MCF 10A (cell line): Measurements from ENCODE around the gene GFRAL. TPM values are rescaled to one million over a fixed set of nuclear protein-coding genes. Genes with fewer than 3 reads are reported as not detected.

Experiments
- Bru-seq: library from RNA; stranded (reverse); fragments of 400-500 nt; gene quantifications from one replicate; lab custom pipeline; 2021; lab: Mats Ljungman, UMichigan
- BruChase-seq, 2 experiments: library from RNA; stranded (reverse); fragments of 400-500 nt; gene quantifications; one replicate each; lab custom pipeline; 2021; lab: Mats Ljungman, UMichigan
- BruUV-seq: library from RNA; stranded (reverse); fragments of 400-500 nt; replicated peaks from 2 replicates; lab custom pipeline; 2021; lab: Mats Ljungman, UMichigan
- CTCF ChIA-PET: fragments of 300-600 bp; sonication (Branson Sonifier 250); formaldehyde crosslinking; extraction: SDS; loops from one replicate; lab custom pipeline; 2021; ENCODE audit warnings: antibody characterized with exemption, inconsistent platforms; lab: Yijun Ruan, JAX
- POLR2A ChIA-PET: fragments of 300-600, 350-650 bp; sonication (Branson Sonifier 250); formaldehyde crosslinking; extraction: SDS; loops from one replicate; lab custom pipeline; 2020; ENCODE audit warnings: antibody characterized with exemption, inconsistent platforms; lab: Yijun Ruan, JAX
- DNase-seq: peaks from one replicate; pipeline ENCODE4 v3.0.0-alpha.2; 2018; ENCODE audit not compliant: unreplicated experiment
- H3K27ac Mint-ChIP-seq: one replicate; pipeline ENCODE4 v1.8.0; 2022; ENCODE audit warnings: mild to moderate bottlenecking, low read depth, mixed read lengths; ENCODE audit not compliant: unreplicated experiment
- H3K27me3 Mint-ChIP-seq: one replicate; pipeline ENCODE4 v1.8.0; 2022; ENCODE audit warnings: mixed read lengths; ENCODE audit not compliant: insufficient read depth, unreplicated experiment
- H3K36me3 Mint-ChIP-seq: one replicate; pipeline ENCODE4 v1.8.0; 2022; ENCODE audit warnings: mild to moderate bottlenecking, moderate library complexity, mixed read lengths; ENCODE audit not compliant: insufficient read depth, unreplicated experiment
- H3K4me1 Mint-ChIP-seq: one replicate; pipeline ENCODE4 v1.8.0; 2022; ENCODE audit warnings: mixed read lengths; ENCODE audit not compliant: insufficient read depth, unreplicated experiment
- H3K4me3 Mint-ChIP-seq: one replicate; pipeline ENCODE4 v1.8.0; 2022; ENCODE audit warnings: mild to moderate bottlenecking, moderate library complexity, mixed read lengths; ENCODE audit not compliant: unreplicated experiment
- H3K9me3 Mint-ChIP-seq: one replicate; pipeline ENCODE4 v1.8.0; 2022; ENCODE audit warnings: mixed read lengths; ENCODE audit not compliant: unreplicated experiment
- intact Hi-C: fragments of 100-400 bp; cut with micrococcal nuclease; formaldehyde crosslinking; loops from 2 replicates; pipeline ENCODE4 v1.14.1; 2022
- long read RNA-seq: library from polyadenylated mRNA; stranded (forward); transcript quantifications from one replicate; pipeline ENCODE4 v2.0.0, GENCODE V29; 2022
- total RNA-seq: library from RNA; stranded (reverse); gene quantifications from 2 replicates; pipeline ENCODE4 v1.2.3, GENCODE V29; 2022
- TF ChIP-seq, protein P1 (sequence below): fragments of 200-600 bp; IDR thresholded peaks from one replicate; pipeline ENCODE4 v1.8.0; 2022; ENCODE audit warnings: antibody characterized with exemption, mild to moderate bottlenecking; ENCODE audit not compliant: unreplicated experiment

GFRAL gene, protein sequence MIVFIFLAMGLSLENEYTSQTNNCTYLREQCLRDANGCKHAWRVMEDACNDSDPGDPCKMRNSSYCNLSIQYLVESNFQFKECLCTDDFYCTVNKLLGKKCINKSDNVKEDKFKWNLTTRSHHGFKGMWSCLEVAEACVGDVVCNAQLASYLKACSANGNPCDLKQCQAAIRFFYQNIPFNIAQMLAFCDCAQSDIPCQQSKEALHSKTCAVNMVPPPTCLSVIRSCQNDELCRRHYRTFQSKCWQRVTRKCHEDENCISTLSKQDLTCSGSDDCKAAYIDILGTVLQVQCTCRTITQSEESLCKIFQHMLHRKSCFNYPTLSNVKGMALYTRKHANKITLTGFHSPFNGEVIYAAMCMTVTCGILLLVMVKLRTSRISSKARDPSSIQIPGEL
- not detected in 2 replicates for total RNA-seq
- Bru-seq, nascent RNA: percentile 1 among the genes with signal in this experiment
- percentile 6 among the genes with signal in this experiment for BruChase-seq, experiment 1, labeled RNA remaining after a 6-hour chase
- percentile 1 among the genes with signal in this experiment for BruChase-seq, experiment 2, labeled RNA remaining after a 2-hour chase
- long read RNA-seq: 0 reads

DNA sequence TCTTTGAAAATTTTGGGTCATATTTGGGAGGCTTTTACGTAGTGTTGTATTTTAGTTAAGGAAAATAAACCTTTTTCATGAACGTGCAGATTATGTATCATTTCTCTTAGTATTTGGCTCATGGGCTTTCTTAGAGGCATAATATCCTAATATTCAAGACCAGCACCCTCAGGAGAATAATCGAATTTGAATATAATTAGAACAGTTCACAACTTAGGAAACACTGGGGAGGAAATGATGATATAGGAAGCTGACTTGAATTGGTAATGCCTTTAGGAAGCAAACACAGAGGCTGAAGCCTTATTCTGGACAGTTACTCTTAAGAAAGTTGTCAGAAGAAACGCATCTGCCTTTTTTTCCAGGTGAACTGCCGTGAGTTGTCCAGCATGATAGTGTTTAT, at the start of gene GFRAL:
GFRAL (plus strand) TSS at position 301 of the 400 bp plus-strand sequence; CDS start at position 387, 86 bp downstream.
- TF ChIP-seq, protein P1, sequence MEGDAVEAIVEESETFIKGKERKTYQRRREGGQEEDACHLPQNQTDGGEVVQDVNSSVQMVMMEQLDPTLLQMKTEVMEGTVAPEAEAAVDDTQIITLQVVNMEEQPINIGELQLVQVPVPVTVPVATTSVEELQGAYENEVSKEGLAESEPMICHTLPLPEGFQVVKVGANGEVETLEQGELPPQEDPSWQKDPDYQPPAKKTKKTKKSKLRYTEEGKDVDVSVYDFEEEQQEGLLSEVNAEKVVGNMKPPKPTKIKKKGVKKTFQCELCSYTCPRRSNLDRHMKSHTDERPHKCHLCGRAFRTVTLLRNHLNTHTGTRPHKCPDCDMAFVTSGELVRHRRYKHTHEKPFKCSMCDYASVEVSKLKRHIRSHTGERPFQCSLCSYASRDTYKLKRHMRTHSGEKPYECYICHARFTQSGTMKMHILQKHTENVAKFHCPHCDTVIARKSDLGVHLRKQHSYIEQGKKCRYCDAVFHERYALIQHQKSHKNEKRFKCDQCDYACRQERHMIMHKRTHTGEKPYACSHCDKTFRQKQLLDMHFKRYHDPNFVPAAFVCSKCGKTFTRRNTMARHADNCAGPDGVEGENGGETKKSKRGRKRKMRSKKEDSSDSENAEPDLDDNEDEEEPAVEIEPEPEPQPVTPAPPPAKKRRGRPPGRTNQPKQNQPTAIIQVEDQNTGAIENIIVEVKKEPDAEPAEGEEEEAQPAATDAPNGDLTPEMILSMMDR: no peak
- POLR2A ChIA-PET: interaction anchor here (1.2 kb wide), 1 partner anchor 11 kb away, joined by 3 read pairs; no protein-coding TSS in a partner anchor
- H3K4me1 Mint-ChIP-seq: no peaks in the 10 kb centered on the region
- no peak for DNase-seq
- CTCF ChIA-PET: interaction anchor here (0.7 kb wide), 1 partner anchor 526 kb away, joined by 3 read pairs; no protein-coding TSS in a partner anchor
- H3K9me3 Mint-ChIP-seq: no peaks in the 10 kb centered on the region
- intact Hi-C loops: no loop called here
- H3K27me3 Mint-ChIP-seq: no peaks in the 10 kb centered on the region
- H3K4me3 Mint-ChIP-seq: no peak within 1 kb of the TSS
- no peak within 1 kb of the TSS for H3K27ac Mint-ChIP-seq
- BruUV-seq: no TSS peak
- no peaks in the 10 kb centered on the region for H3K36me3 Mint-ChIP-seq

DNA sequence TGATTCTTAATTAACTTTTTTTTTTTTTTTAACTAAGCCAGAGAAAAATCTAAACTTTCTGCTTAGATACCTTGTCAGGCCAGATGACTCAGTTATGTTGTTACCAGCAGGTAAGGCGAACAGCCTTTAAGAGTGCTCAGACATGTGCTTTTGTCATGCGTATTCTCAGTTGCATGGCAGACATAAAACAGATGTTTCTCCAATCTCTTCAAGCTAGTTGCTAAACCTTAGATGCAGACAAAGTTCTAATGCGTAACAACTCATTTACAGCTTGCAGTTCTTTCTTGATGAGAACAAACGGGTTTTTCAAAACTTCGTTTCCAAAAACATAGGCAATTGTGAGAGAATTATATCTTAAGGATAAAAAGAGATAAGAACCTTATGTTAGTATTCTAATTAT, 49.6 kb upstream of the GFRAL start:
- H3K27ac Mint-ChIP-seq: no peak overlapping the region
- no peaks in the 10 kb centered on the region for H3K27me3 Mint-ChIP-seq
- TF ChIP-seq, protein P1: no peak
- no TSS peak for BruUV-seq
- CTCF ChIA-PET: interaction anchor here (0.7 to 4.8 kb wide), 8 partner anchors 15 to 1014 kb away, joined by 3 to 90 read pairs (median 6); no protein-coding TSS in a partner anchor
- H3K9me3 Mint-ChIP-seq: no peaks in the 10 kb centered on the region
- no peak overlapping the region for H3K4me3 Mint-ChIP-seq
- POLR2A ChIA-PET: no interaction called here
- DNase-seq: no peak
- no peaks in the 10 kb centered on the region for H3K4me1 Mint-ChIP-seq
- intact Hi-C loops: loop anchor here (2.0 to 5.0 kb wide), 2 partner anchors 609 to 1015 kb away; no protein-coding TSS in a partner anchor
- H3K36me3 Mint-ChIP-seq: no peaks in the 10 kb centered on the region

GRCh38 chr6:55281215-55281614, 46.1 kb upstream of the GFRAL start:
- H3K4me3 Mint-ChIP-seq: no peak overlapping the region
- H3K4me1 Mint-ChIP-seq: no peaks in the 10 kb centered on the region
- ChIA-PET POLR2A (no interaction called here), CTCF (interaction anchor here (0.7 to 1.2 kb wide), 2 partner anchors 92 to 671 kb away, joined by 3 read pairs; no protein-coding TSS in a partner anchor)
- no peaks in the 10 kb centered on the region for H3K27me3 Mint-ChIP-seq
- TF ChIP-seq, protein P1: no peak
- no peak overlapping the region for H3K27ac Mint-ChIP-seq
- no TSS peak for BruUV-seq
- no peak for DNase-seq
- H3K9me3 Mint-ChIP-seq: no peaks in the 10 kb centered on the region
- H3K36me3 Mint-ChIP-seq: no peaks in the 10 kb centered on the region
- intact Hi-C loops: no loop called here

GRCh38 chr6:55282115-55282514, 45.2 kb upstream of the GFRAL start:
- Mint-ChIP-seq H3K9me3 (no peaks in the 10 kb centered on the region), H3K4me1 (no peaks in the 10 kb centered on the region), H3K36me3 (no peaks in the 10 kb centered on the region), H3K27ac (no peak overlapping the region), H3K27me3 (no peaks in the 10 kb centered on the region), H3K4me3 (no peak overlapping the region)
- ChIA-PET POLR2A (no interaction called here), CTCF (interaction anchor here (0.7 to 1.6 kb wide), 2 partner anchors 39 to 164 kb away, joined by 3 to 5 read pairs; no protein-coding TSS in a partner anchor)
- intact Hi-C loops: no loop called here
- TF ChIP-seq, protein P1: no peak
- BruUV-seq: no TSS peak
- DNase-seq: no peak
